Testis (tissue), 2 donors: ENCODE results near the gene MTR.

Source experiments
- CTCF ChIP-seq, 3 experiments: fragments of 450-650 bp in 2 of 3; fragments of 200-600 bp in 1 of 3; sonication (generic) in 1 of 3; IDR thresholded peaks; one replicate each; pipeline ENCODE4 v1.5.1; 2016 to 2019; ENCODE audit warnings: antibody characterized with exemption in 3 of 3, mild to moderate bottlenecking in 2 of 3, moderate library complexity in 1 of 3
- POLR2A ChIP-seq: fragments of 450-650 bp; IDR thresholded peaks from one replicate; pipeline ENCODE4 v1.6.1; 2017; ENCODE audit warnings: antibody characterized with exemption, mild to moderate bottlenecking, moderate library complexity

DNA sequence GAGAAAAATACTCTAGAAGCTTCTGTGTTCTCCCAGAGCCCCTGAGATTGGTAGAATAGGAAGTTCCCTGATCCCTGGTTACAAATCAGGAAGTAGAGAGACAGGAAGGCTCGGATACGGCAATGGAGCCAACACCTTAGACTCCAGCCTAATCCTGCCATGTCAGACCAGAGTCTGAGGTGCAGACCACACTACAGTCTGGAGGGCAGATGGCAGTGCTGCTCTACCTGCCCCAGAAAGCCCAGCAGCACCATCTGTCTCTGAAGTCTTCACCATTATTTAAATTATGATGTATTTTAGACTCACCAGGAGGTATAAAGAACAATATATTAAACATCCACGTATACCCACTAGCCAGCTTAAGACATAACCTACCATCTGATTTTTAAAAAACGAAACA is 93.0 kb downstream of the MTR start:
- TF ChIP-seq CTCF (IDR thresholded peaks at IDR 0.05) (no peak), POLR2A (no peak)
